ENCODE measurements around the gene C10orf67. TPM values are rescaled to one million over a fixed set of nuclear protein-coding genes. Genes with fewer than 3 reads are reported as not detected.
"Not testable (repeated sequence)": the region's sequence is repeated elsewhere in the genome, so short reads cannot be mapped to it uniquely, and the experiment has no call there.

The C10orf67 gene
- total RNA-seq, 1 experiment from 2014 or later = 0.45 TPM

DNA sequence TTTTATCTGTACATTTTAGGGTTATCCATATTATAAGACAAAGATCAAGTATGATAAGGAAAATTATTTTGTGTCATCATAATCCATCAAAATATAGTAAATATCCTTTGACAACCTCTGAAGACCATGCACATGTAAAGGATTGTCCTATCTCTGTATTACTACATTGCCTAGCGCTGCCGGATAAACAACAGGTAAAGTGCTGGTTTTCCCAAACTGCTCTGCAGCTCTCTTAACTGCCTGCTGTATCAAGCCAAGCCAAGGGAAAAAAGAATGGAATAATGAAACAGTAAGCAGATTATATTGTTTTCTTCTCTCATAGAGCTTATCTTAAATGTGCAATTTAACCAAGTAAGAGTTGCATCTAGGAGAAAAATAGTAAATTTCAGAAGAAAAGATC, 81.7 kb downstream of the C10orf67 start:
- no peak for TF ChIP-seq CTCF (IDR thresholded peaks at IDR 0.05; ENCODE audit: unreplicated experiment)
- no peaks in the 10 kb centered on the region for H3K4me1 Mint-ChIP-seq (ENCODE audit: low read depth, unreplicated experiment)
- no peaks in the 10 kb centered on the region for H3K27me3 Mint-ChIP-seq (ENCODE audit: unreplicated experiment)
- H3K9me3 Mint-ChIP-seq (ENCODE audit: low read depth, unreplicated experiment) = no peaks in the 10 kb centered on the region
- BruUV-seq (replicated peaks) = no TSS peak
- intact Hi-C loops (cut with micrococcal nuclease; ENCODE audit: unreplicated experiment) = no loop called here
- no peaks in the 10 kb centered on the region for H3K36me3 Mint-ChIP-seq (ENCODE audit: insufficient read depth, unreplicated experiment)
- no peak overlapping the region for H3K27ac Mint-ChIP-seq (ENCODE audit: unreplicated experiment)
- CTCF ChIA-PET = no interaction called here
- DNase-seq = no peak
- no peak overlapping the region for H3K4me3 Mint-ChIP-seq (ENCODE audit: low read depth, unreplicated experiment)

- CTCF ChIA-PET = no interaction called here
- H3K4me1 Mint-ChIP-seq (ENCODE audit: low read depth, unreplicated experiment) = no peaks in the 10 kb centered on the region
- no peak for DNase-seq
- no peak overlapping the region for H3K4me3 Mint-ChIP-seq (ENCODE audit: low read depth, unreplicated experiment)
- TF ChIP-seq CTCF (IDR thresholded peaks at IDR 0.05; ENCODE audit: unreplicated experiment) = no peak
- intact Hi-C loops (cut with micrococcal nuclease; ENCODE audit: unreplicated experiment) = no loop called here
- H3K27ac Mint-ChIP-seq (ENCODE audit: unreplicated experiment) = no peak overlapping the region
- no peaks in the 10 kb centered on the region for H3K36me3 Mint-ChIP-seq (ENCODE audit: insufficient read depth, unreplicated experiment)
- H3K9me3 Mint-ChIP-seq (ENCODE audit: low read depth, unreplicated experiment) = no peaks in the 10 kb centered on the region
- H3K27me3 Mint-ChIP-seq (ENCODE audit: unreplicated experiment) = no peaks in the 10 kb centered on the region
- BruUV-seq (replicated peaks) = no TSS peak
Measured at GRCh38 chr10:23258516-23258915, 86.1 kb downstream of the C10orf67 start.

GRCh38 chr10:23253780-23254179, 90.8 kb downstream of the C10orf67 start:
- BruUV-seq (replicated peaks) = no TSS peak
- Mint-ChIP-seq H3K27ac (ENCODE audit: unreplicated experiment) (no peak overlapping the region), H3K36me3 (ENCODE audit: insufficient read depth, unreplicated experiment) (no peaks in the 10 kb centered on the region), H3K4me3 (ENCODE audit: low read depth, unreplicated experiment) (no peak overlapping the region), H3K27me3 (ENCODE audit: unreplicated experiment) (no peaks in the 10 kb centered on the region), H3K4me1 (ENCODE audit: low read depth, unreplicated experiment) (no peaks in the 10 kb centered on the region), H3K9me3 (ENCODE audit: low read depth, unreplicated experiment) (no peaks in the 10 kb centered on the region)
- no peak for TF ChIP-seq CTCF (IDR thresholded peaks at IDR 0.05; ENCODE audit: unreplicated experiment)
- intact Hi-C loops (cut with micrococcal nuclease; ENCODE audit: unreplicated experiment) = no loop called here
- CTCF ChIA-PET = no interaction called here
- no peak for DNase-seq

- H3K4me1 Mint-ChIP-seq (ENCODE audit: low read depth, unreplicated experiment); H3K36me3 Mint-ChIP-seq (ENCODE audit: insufficient read depth, unreplicated experiment); DNase-seq; H3K4me3 Mint-ChIP-seq (ENCODE audit: low read depth, unreplicated experiment); H3K9me3 Mint-ChIP-seq (ENCODE audit: low read depth, unreplicated experiment); BruUV-seq (replicated peaks); H3K27me3 Mint-ChIP-seq (ENCODE audit: unreplicated experiment); H3K27ac Mint-ChIP-seq (ENCODE audit: unreplicated experiment); intact Hi-C loops (cut with micrococcal nuclease; ENCODE audit: unreplicated experiment); CTCF ChIA-PET: not testable (repeated sequence)
Measured at GRCh38 chr10:23252859-23253258, 91.7 kb downstream of the C10orf67 start.

GRCh38 chr10:23241779-23242178, 102.8 kb downstream of the C10orf67 start:
- H3K9me3 Mint-ChIP-seq (ENCODE audit: low read depth, unreplicated experiment) = peaks cover 10% of the 10 kb centered on the region
- CTCF ChIA-PET; intact Hi-C loops (cut with micrococcal nuclease; ENCODE audit: unreplicated experiment); H3K4me3 Mint-ChIP-seq (ENCODE audit: low read depth, unreplicated experiment); H3K27ac Mint-ChIP-seq (ENCODE audit: unreplicated experiment); BruUV-seq (replicated peaks); H3K4me1 Mint-ChIP-seq (ENCODE audit: low read depth, unreplicated experiment); H3K36me3 Mint-ChIP-seq (ENCODE audit: insufficient read depth, unreplicated experiment); DNase-seq; H3K27me3 Mint-ChIP-seq (ENCODE audit: unreplicated experiment): not testable (repeated sequence)

Data from Calu3 (cell line).